Smooth muscle cell (in vitro differentiated cells): ENCODE data around the gene PIK3R1. TPM values are rescaled to one million over a fixed set of nuclear protein-coding genes. Genes with fewer than 3 reads are reported as not detected.

Experiments used
- DNase-seq: peaks from one replicate; lab custom pipeline; 2025; ENCODE audit not compliant: unreplicated experiment; lab: John Stamatoyannopoulos, UW
- H2AFZ ChIP-seq: fragments of 200-600 bp; sonication (generic); 2 replicates; pipeline ENCODE4 v1.6.0; 2016; ENCODE audit warnings: antibody characterized with exemption, low read depth, mild to moderate bottlenecking
- H3F3A ChIP-seq: fragments of 200-600 bp; sonication (generic); 2 replicates; pipeline ENCODE4 v1.6.0; 2017; ENCODE audit warnings: antibody characterized with exemption, low read depth
- H3K27ac ChIP-seq: fragments of 200-600 bp; sonication (generic); 2 replicates; pipeline ENCODE4 v1.5.1; 2016; ENCODE audit warnings: low read depth, mild to moderate bottlenecking
- H3K27me3 ChIP-seq: fragments of 200-600 bp; sonication (generic); 2 replicates; pipeline ENCODE4 v1.6.1; 2016; ENCODE audit warnings: low read depth, mild to moderate bottlenecking
- H3K36me3 ChIP-seq: fragments of 200-600 bp; sonication (generic); 2 replicates; pipeline ENCODE4 v1.5.1; 2016; ENCODE audit warnings: low read depth
- H3K4me1 ChIP-seq: fragments of 200-600 bp; sonication (generic); 2 replicates; pipeline ENCODE4 v1.5.1; 2016; ENCODE audit warnings: low read depth
- H3K4me2 ChIP-seq: fragments of 200-600 bp; sonication (generic); 2 replicates; pipeline ENCODE4 v1.6.0; 2016; ENCODE audit warnings: mild to moderate bottlenecking
- H3K4me3 ChIP-seq: fragments of 200-600 bp; sonication (generic); 2 replicates; pipeline ENCODE4 v1.5.1; 2016; ENCODE audit warnings: mild to moderate bottlenecking
- H3K79me2 ChIP-seq: fragments of 200-600 bp; sonication (generic); 2 replicates; pipeline ENCODE4 v1.6.0; 2016; ENCODE audit warnings: low read depth, mild to moderate bottlenecking
- H3K9ac ChIP-seq: fragments of 200-600 bp; sonication (generic); 2 replicates; pipeline ENCODE4 v1.6.0; 2016; ENCODE audit warnings: low read depth
- H3K9me3 ChIP-seq: fragments of 200-600 bp; sonication (generic); replicated peaks from 2 replicates; pipeline ENCODE4 v1.5.1; 2016; ENCODE audit warnings: low read depth
- H4K20me1 ChIP-seq: fragments of 200-600 bp; sonication (generic); 2 replicates; pipeline ENCODE4 v1.6.0; 2016; ENCODE audit warnings: low read depth
- CTCF ChIP-seq: fragments of 200-600 bp; sonication (generic); IDR thresholded peaks from 2 replicates; pipeline ENCODE4 v1.5.1; 2017; ENCODE audit warnings: borderline replicate concordance, mild to moderate bottlenecking, antibody characterized with exemption; ENCODE audit not compliant: insufficient read depth, poor library complexity, severe bottlenecking
- WGBS: methylation state at CpG from one replicate; pipeline ENCODE4 v1.1.7; 2016; ENCODE audit warnings: low lambda C conversion rate; 5-methylcytosine and 5-hydroxymethylcytosine counted together
- polyA plus RNA-seq: library from polyadenylated mRNA; unstranded; fragments of >200 nt; fragmentation: Nextera tagmentation; extraction: Ambion mirVana; gene quantifications from 2 replicates; pipeline ENCODE4 v1.2.1, GENCODE V29; 2016
- total RNA-seq: library from RNA; depleted of rRNA; stranded (reverse); fragments of >200 nt; gene quantifications from 2 replicates; pipeline ENCODE4 v1.2.3, GENCODE V29; 2014

PIK3R1 gene
- total and polyA plus RNA-seq, 2 experiments from 2014 or later: 5.3 to 63.6 TPM

GRCh38 chr5:68225911-68226545 lies 10.5 kb downstream of the PIK3R1 start:
- Histone ChIP-seq H3F3A (no peaks in the 10 kb centered on the region), H4K20me1 (peaks cover 68% of the 10 kb centered on the region), H3K4me2 (no peak overlapping the region), H3K9ac (no peak overlapping the region), H3K27ac (no peak overlapping the region), H3K9me3 (no peaks in the 10 kb centered on the region), H3K27me3 (no peaks in the 10 kb centered on the region), H3K4me1 (peaks cover 3% of the 10 kb centered on the region), H3K36me3 (no peaks in the 10 kb centered on the region), H3K79me2 (peaks cover 40% of the 10 kb centered on the region), H3K4me3 (no peak overlapping the region), H2AFZ (no peak overlapping the region)
- DNase-seq: no peak
- 55% methylated on average over 15 of the region's 15 CpGs for WGBS
- no peak for TF ChIP-seq CTCF

GRCh38 chr5:68226546-68227073 lies 11.1 kb downstream of the PIK3R1 start:
- Histone ChIP-seq H3K27me3 (no peaks in the 10 kb centered on the region), H3K4me1 (peaks cover 3% of the 10 kb centered on the region), H3K4me2 (no peak overlapping the region), H3F3A (no peaks in the 10 kb centered on the region), H2AFZ (no peak overlapping the region), H4K20me1 (peaks cover 71% of the 10 kb centered on the region), H3K9ac (no peak overlapping the region), H3K27ac (no peak overlapping the region), H3K36me3 (no peaks in the 10 kb centered on the region), H3K9me3 (no peaks in the 10 kb centered on the region), H3K79me2 (peaks cover 34% of the 10 kb centered on the region), H3K4me3 (no peak overlapping the region)
- 96% methylated on average over 8 of the region's 8 CpGs for WGBS
- DNase-seq: no peak
- no peak for TF ChIP-seq CTCF

GRCh38 chr5:68227532-68228160 lies 12.1 kb downstream of the PIK3R1 start:
- H3K9ac ChIP-seq: no peak overlapping the region
- H3F3A ChIP-seq: no peaks in the 10 kb centered on the region
- no peak overlapping the region for H3K27ac ChIP-seq
- no peak overlapping the region for H2AFZ ChIP-seq
- H3K79me2 ChIP-seq: peaks cover 23% of the 10 kb centered on the region
- H4K20me1 ChIP-seq: peaks cover 71% of the 10 kb centered on the region
- no peak overlapping the region for H3K4me2 ChIP-seq
- 71% methylated on average over 7 of the region's 7 CpGs for WGBS
- no peak for TF ChIP-seq CTCF
- no peaks in the 10 kb centered on the region for H3K36me3 ChIP-seq
- peaks cover 3% of the 10 kb centered on the region for H3K4me1 ChIP-seq
- no peaks in the 10 kb centered on the region for H3K9me3 ChIP-seq
- H3K27me3 ChIP-seq: no peaks in the 10 kb centered on the region
- no peak for DNase-seq
- H3K4me3 ChIP-seq: no peak overlapping the region

GRCh38 chr5:68229416-68229815 lies 13.9 kb downstream of the PIK3R1 start:
- no peak overlapping the region for H3K4me2 ChIP-seq
- H3F3A ChIP-seq: no peaks in the 10 kb centered on the region
- no peak overlapping the region for H3K9ac ChIP-seq
- H3K4me1 ChIP-seq: peaks cover 3% of the 10 kb centered on the region
- 90% methylated on average over 4 of the region's 4 CpGs for WGBS
- H3K36me3 ChIP-seq: no peaks in the 10 kb centered on the region
- DNase-seq: no peak
- H3K27ac ChIP-seq: no peak overlapping the region
- H3K9me3 ChIP-seq: no peaks in the 10 kb centered on the region
- peaks cover 23% of the 10 kb centered on the region for H3K79me2 ChIP-seq
- H4K20me1 ChIP-seq: peaks cover 63% of the 10 kb centered on the region
- H3K27me3 ChIP-seq: no peaks in the 10 kb centered on the region
- no peak overlapping the region for H3K4me3 ChIP-seq
- TF ChIP-seq CTCF: no peak
- H2AFZ ChIP-seq: no peak overlapping the region
